Body of pancreas (tissue), 4 donors: ENCODE data around the gene PNKP.

Source experiments
- POLR2A ChIP-seq, 3 donors: fragments of 450-650 bp; IDR thresholded peaks; one replicate each; pipeline ENCODE4 v1.6.1; 2016; ENCODE audit warnings: antibody characterized with exemption in 3 of 3, mild to moderate bottlenecking in 2 of 3
- TF ChIP-seq, protein P1 (sequence below), 7 experiments: fragments of 450-650 bp in 4 of 7; fragments of 200-600 bp in 3 of 7; sonication (generic) in 3 of 7; IDR thresholded peaks; one replicate each; pipeline ENCODE4 v1.5.1; 2016 to 2019; ENCODE audit warnings: antibody characterized with exemption in 7 of 7

DNA sequence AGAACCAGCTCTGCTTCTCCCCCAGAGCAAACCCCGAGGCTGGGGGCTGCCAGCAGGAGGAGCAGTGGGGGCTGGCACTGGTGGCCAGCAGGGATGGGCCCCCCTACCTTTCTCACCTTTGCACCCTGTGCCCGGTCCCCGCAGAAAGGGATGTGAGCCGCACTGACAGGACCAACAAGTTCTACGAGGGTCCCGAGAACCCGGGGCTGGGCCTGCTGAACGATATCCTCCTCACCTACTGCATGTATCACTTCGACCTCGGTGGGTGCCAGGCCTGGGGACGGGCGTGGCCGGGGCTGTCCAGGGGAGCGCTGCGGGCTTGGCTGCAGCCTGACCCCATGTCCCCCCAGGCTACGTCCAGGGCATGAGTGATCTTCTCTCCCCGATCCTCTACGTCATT, 16.7 kb upstream of the PNKP start:
- TF ChIP-seq POLR2A (IDR thresholded peaks at IDR 0.05) = no peak
- TF ChIP-seq, protein P1, sequence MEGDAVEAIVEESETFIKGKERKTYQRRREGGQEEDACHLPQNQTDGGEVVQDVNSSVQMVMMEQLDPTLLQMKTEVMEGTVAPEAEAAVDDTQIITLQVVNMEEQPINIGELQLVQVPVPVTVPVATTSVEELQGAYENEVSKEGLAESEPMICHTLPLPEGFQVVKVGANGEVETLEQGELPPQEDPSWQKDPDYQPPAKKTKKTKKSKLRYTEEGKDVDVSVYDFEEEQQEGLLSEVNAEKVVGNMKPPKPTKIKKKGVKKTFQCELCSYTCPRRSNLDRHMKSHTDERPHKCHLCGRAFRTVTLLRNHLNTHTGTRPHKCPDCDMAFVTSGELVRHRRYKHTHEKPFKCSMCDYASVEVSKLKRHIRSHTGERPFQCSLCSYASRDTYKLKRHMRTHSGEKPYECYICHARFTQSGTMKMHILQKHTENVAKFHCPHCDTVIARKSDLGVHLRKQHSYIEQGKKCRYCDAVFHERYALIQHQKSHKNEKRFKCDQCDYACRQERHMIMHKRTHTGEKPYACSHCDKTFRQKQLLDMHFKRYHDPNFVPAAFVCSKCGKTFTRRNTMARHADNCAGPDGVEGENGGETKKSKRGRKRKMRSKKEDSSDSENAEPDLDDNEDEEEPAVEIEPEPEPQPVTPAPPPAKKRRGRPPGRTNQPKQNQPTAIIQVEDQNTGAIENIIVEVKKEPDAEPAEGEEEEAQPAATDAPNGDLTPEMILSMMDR (IDR thresholded peaks at IDR 0.05) = no peak
